SK-N-SH (cell line): ENCODE data around the gene ACOT9.
"Not testable (repeated sequence)": the region's sequence is repeated elsewhere in the genome, so short reads cannot be mapped to it uniquely, and the experiment has no call there.

Source experiments
- CHD2 ChIP-seq: fragments of 150-350 bp; IDR thresholded peaks from 2 replicates; pipeline ENCODE4 v1.6.1; 2018; ENCODE audit warnings: low read length; ENCODE audit not compliant: partially characterized antibody
- EP300 ChIP-seq, 2 experiments: IDR thresholded peaks; 2 replicates each; pipeline versions ENCODE4 v1.4.0 to v1.6.1; 2012; ENCODE audit warnings: borderline replicate concordance in 1 of 2, low read depth in 1 of 2, low read length in 1 of 2
- EZH2phosphoT487 ChIP-seq: fragments of 200-600 bp; sonication (generic); IDR thresholded peaks from 2 replicates; pipeline ENCODE4 v1.6.1; 2017; ENCODE audit warnings: low read depth, mixed run types, mild to moderate bottlenecking, antibody characterized with exemption, moderate library complexity, borderline replicate concordance
- FOXM1 ChIP-seq: IDR thresholded peaks from 2 replicates; pipeline ENCODE4 v1.4.0; 2012; ENCODE audit warnings: low read depth, mild to moderate bottlenecking
- MXI1 ChIP-seq: IDR thresholded peaks from 2 replicates; pipeline ENCODE4 v1.6.1; 2012; ENCODE audit warnings: mild to moderate bottlenecking, low read depth, low read length, improper control_type of control experiment
- NFIC ChIP-seq: IDR thresholded peaks from 2 replicates; pipeline ENCODE4 v1.4.0; 2012; ENCODE audit warnings: borderline replicate concordance
- POLR2AphosphoS5 ChIP-seq: IDR thresholded peaks from 2 replicates; pipeline ENCODE4 v1.6.1; 2012; ENCODE audit warnings: low read depth, low read length
- RAD21 ChIP-seq: IDR thresholded peaks from 2 replicates; pipeline ENCODE4 v1.6.1; 2012; ENCODE audit warnings: mild to moderate bottlenecking, low read length
- SIN3A ChIP-seq: IDR thresholded peaks from 2 replicates; pipeline ENCODE4 v1.6.1; 2012; ENCODE audit warnings: low read depth, mild to moderate bottlenecking, low read length, moderate library complexity, borderline replicate concordance
- SMC3 ChIP-seq: IDR thresholded peaks from 2 replicates; pipeline ENCODE4 v1.6.1; 2012; ENCODE audit warnings: low read depth, low read length, improper control_type of control experiment
- TCF12 ChIP-seq: IDR thresholded peaks from 2 replicates; pipeline ENCODE4 v1.4.0; 2012
- TF ChIP-seq, protein P1 (sequence below): fragments of 200-600 bp; sonication (generic); IDR thresholded peaks from 2 replicates; pipeline ENCODE4 v1.6.1; 2017; ENCODE audit warnings: antibody characterized with exemption, mild to moderate bottlenecking, moderate library complexity
- TF ChIP-seq, protein P2 (sequence below): IDR thresholded peaks from 2 replicates; pipeline ENCODE4 v1.4.0; 2012; ENCODE audit warnings: low read depth

DNA sequence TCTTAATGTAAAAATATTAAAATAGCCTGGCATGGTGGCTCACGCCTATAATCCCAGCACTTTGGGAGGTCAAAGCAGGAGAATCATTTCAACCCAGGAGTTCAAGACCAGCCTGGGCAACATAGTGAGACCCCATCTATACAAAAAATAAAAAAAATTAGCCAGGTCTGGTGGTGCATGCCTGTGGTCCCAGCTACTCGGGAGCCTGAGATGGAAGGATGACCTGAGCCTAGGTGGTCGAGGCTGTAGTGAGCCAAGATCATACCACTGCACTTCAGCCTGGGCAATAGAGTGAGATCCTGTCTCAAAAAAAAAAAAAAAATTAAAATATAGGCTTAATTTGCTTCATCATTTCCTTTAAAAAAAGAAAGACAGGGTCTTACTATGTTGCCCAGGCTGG lies 66.6 kb downstream of the ACOT9 start:
- not testable (repeated sequence) for TF ChIP-seq EP300 (IDR thresholded peaks at IDR 0.05; ENCODE audit: borderline replicate concordance in 1 of 2, low read depth in 1 of 2, low read length in 1 of 2); EZH2phosphoT487; POLR2AphosphoS5; CHD2; SIN3A; RAD21; NFIC; TCF12; MXI1; SMC3; FOXM1
- TF ChIP-seq, protein P1, sequence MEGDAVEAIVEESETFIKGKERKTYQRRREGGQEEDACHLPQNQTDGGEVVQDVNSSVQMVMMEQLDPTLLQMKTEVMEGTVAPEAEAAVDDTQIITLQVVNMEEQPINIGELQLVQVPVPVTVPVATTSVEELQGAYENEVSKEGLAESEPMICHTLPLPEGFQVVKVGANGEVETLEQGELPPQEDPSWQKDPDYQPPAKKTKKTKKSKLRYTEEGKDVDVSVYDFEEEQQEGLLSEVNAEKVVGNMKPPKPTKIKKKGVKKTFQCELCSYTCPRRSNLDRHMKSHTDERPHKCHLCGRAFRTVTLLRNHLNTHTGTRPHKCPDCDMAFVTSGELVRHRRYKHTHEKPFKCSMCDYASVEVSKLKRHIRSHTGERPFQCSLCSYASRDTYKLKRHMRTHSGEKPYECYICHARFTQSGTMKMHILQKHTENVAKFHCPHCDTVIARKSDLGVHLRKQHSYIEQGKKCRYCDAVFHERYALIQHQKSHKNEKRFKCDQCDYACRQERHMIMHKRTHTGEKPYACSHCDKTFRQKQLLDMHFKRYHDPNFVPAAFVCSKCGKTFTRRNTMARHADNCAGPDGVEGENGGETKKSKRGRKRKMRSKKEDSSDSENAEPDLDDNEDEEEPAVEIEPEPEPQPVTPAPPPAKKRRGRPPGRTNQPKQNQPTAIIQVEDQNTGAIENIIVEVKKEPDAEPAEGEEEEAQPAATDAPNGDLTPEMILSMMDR = not testable (repeated sequence)
- TF ChIP-seq, protein P2, sequence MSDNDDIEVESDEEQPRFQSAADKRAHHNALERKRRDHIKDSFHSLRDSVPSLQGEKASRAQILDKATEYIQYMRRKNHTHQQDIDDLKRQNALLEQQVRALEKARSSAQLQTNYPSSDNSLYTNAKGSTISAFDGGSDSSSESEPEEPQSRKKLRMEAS = not testable (repeated sequence)
